ENCODE measurements around the gene NCOA5.
A peak's percentile ranks its signal among the peaks of the same experiment; 100 is the strongest.
"Not testable (repeated sequence)": the region's sequence is repeated elsewhere in the genome, so short reads cannot be mapped to it uniquely, and the experiment has no call there.

The NCOA5 gene

GRCh38 chr20:46093531-46093930, 3.8 kb upstream of the NCOA5 start:
- FAIRE-seq (no peak), DNase-seq (ENCODE audit: low spot score) (no peak)

GRCh38 chr20:46091622-46092535, 2.1 kb upstream of the NCOA5 start:
- DNase-seq (ENCODE audit: low spot score); FAIRE-seq: not testable (repeated sequence)

GRCh38 chr20:46089167-46089416, 670 bp downstream of the NCOA5 start:
- DNase-seq (ENCODE audit: low spot score), result no peak
- FAIRE-seq, result no peak

DNA sequence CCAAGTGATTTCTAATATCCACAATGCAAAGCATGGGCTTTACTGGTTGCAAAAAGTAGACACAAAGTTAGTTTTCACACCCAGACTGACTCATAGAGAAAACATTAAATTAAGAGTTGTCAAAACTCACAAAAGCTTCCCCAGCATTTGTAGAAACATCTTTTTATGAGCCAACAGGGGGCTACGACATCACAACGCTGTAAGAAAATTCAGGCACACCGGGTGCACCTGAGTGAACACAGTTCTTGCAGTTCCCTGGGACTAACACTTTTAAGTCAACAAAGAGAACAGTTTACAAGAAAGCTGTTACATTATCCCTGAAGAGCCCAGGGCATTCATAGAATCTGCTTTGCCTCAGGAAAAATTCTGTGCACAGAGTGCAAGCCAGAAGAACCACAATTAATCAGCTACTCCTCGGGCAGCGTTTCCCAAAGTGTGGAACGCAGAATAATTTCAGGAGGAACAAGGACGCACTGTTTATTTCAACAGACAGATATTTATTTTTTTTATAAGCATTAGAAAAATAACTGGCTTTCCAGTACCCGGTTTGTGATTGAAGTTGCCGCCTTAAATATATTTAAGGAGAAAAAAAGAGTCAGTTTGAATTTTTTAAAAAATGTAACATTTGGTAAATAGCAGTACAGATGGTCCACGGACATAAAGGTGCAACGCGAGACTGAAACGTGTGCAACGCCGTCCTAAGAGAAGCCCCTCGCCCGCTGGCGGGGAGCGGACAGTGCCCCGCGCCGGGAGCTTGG, 1.2 kb downstream of the NCOA5 start:
- peak; percentile 25 for DNase-seq (ENCODE audit: low spot score)

GRCh38 chr20:46087161-46087560, 2.6 kb downstream of the NCOA5 start:
- DNase-seq (ENCODE audit: low spot score) (no peak), FAIRE-seq (peak; percentile 27)

More for the DNA sequence above, 1.2 kb downstream of the NCOA5 start:
- no peak for FAIRE-seq

GRCh38 chr20:46085179-46085851, 4.4 kb downstream of the NCOA5 start:
- FAIRE-seq (no peak), DNase-seq (ENCODE audit: low spot score) (no peak)

DNA sequence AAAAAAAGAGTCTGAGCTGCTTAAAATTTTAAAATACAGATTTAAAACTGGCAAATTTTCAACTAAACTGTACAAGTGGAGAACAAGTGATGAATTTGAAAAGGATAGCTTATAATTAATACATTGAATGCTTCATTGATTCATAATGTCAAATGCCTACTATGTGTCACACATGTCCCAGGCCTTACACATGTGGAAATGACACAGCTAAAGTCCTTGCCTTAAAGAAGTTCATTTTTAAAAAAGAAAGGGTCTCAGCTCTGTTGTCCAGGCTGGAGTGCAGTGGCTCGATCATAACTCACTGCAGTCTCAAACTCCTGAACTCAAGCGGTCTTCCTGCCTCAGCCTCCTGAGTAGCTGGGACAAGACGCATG, 5.0 kb downstream of the NCOA5 start:
- DNase-seq (ENCODE audit: low spot score), result no peak
- no peak for FAIRE-seq

DNA sequence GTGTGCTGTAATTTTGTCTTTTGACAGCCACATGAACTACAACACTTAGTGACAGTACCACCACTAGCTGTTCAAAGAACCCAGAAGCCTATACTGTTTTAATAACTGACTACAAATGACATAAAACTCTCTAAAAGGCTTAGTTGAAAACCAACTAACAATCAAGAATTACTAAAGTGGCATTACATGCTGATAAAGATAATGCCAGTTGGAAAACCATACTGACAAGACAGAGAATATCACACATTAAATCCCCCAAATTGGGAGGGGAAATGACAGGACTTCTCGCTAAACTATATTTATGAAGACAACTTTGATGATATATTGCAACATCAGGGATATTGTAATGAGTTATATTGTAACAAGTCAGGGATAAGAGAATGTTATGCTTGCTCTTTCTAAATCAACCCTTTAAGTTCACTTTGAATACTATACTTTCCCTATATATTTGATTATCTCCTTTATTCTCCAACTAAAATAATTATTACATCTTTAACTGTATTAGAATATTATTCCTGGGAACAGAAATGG, 6.2 kb downstream of the NCOA5 start:
- FAIRE-seq, result no peak

GRCh38 chr20:46083101-46083500, 6.7 kb downstream of the NCOA5 start:
- FAIRE-seq (no peak), DNase-seq (ENCODE audit: low spot score) (no peak)

More for the DNA sequence above, 6.2 kb downstream of the NCOA5 start:
- DNase-seq (ENCODE audit: low spot score), result no peak

DNA sequence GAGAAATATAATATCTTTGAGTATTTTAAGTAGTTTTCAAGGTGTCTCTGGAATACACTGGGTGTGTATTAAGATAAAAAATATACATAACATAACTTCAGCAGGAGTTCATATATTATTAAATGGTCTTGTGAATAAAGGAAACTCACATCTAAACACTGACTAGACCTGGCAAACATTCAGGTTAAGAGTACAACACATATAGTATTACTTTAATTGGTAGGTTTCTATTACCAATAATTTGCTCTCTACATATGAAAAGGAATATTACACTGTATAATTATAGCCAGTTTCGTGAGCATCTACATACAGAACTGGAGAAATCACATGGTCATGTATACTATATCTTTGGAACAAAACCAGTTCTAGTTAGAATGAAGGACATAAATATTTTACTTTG, 8.7 kb downstream of the NCOA5 start:
- FAIRE-seq (no peak), DNase-seq (ENCODE audit: low spot score) (no peak)

- no peak for FAIRE-seq
- no peak for DNase-seq (ENCODE audit: low spot score)
These were observed 10.8 kb downstream of the NCOA5 start for GRCh38 chr20:46078954-46079353.

DNA sequence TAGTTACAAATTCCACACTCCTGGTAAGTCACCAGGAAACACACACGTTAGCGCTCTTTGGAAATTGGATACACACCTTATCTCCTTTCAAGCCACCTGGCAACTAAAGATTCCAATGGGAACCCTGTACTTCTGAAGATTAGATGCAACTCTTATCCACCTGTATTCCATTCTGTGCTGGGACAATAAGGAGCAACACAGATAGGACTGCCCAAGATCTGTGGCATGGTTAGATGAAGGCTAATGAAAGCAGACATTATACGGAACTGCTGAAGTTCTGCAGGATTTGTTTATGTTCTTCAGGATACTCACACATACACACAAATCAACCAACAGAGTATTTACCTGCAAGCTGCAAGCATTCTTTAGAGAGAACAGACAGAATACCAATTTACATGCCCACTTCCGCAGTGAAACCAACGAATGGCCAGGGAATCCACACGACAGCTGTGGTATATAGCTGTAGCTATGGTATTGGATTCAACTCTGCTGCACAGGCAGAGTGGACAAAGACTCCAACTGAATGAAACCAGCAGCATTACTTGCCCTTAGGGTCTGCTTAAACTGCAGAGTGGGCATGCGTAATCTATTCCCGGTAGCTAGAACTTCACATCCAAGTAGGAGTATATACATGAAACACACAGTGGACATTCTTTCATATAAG, 12.0 kb downstream of the NCOA5 start:
- FAIRE-seq (no peak), DNase-seq (ENCODE audit: low spot score) (no peak)

- no peak for FAIRE-seq
- no peak for DNase-seq (ENCODE audit: low spot score)
These were observed 13.0 kb downstream of the NCOA5 start for GRCh38 chr20:46076806-46077205.

DNA sequence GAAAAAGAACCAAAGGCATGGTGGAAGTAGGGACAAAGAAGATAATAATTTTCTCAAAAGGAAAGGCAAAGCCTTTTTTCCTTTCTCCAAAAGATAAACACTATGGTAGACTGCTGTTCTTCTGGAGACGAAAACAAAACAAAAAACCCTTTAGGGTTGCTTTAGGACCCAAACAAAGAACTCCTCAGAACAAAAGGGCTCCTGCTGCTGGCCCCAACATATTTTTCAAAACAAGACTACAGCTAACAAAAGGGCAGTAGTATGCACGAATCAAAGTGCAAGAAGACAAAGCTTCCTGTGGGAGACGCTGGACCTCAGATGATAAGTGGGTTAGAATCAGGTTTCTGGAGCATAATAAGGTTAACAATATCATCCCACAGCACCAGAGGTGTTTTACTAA, 15.8 kb downstream of the NCOA5 start:
- FAIRE-seq (no peak), DNase-seq (ENCODE audit: low spot score) (no peak)

DNA sequence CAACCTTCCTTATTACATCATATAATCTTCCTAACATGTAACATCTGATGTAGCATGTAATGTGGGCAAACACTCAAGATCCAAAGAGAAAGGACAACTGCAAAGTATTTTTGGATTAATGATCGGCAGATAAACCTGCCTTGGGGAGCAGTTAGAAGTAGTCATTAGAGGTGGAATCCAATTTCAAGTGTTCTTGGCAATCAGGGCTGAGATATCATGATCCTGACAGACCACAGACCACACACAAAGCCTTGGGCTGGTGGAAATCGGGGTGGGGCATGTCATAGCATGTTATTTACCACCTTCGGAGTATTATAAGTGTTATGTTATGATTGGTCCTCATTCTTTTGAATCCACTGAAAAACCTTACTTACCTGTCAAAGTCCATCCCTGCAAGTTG, 16.3 kb downstream of the NCOA5 start:
- DNase-seq (ENCODE audit: low spot score) (no peak), FAIRE-seq (no peak)

DNA sequence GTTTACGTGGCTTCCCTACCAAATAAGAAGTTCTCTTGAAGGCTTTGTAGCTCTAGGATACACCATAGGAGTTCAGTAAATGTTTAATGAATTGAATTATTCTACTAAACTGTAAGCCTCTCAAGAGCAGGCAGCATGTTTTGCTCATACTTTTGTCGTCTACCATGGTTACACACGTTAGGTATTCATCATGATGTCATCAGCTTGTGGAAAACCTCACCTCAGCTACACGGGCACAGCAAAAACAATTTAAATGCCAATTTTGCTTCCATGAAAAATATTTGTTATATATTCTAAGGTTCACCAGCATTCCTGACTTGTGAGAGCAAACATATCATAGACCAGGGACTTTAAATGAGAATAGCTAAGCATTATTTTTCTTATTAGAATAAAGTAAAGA, 16.7 kb downstream of the NCOA5 start:
- FAIRE-seq (no peak), DNase-seq (ENCODE audit: low spot score) (no peak)

DNA sequence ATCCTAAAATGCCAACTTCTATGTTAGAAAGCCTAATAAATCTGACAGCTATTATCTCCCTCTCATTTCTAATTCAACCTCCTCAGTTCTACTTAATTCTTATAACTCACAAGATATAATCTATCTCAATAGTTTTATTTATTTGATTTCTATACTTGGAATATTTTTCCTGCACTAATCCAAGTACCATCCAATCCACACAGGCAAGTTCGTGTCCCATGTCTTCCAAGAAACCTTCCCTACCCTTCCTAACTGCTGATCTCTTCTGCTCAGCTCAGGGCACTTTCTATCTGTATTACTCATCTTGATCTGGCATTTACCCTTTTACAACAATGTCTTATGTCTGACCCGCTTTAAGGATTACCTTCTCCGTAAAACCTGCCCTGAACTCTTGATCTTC, 18.2 kb downstream of the NCOA5 start:
- FAIRE-seq, result no peak

GRCh38 chr20:46070215-46070900, 19.4 kb downstream of the NCOA5 start:
- FAIRE-seq, result peak; percentile 81
- peak; percentile 84 for DNase-seq (ENCODE audit: low spot score)

More for the DNA sequence above, 18.2 kb downstream of the NCOA5 start:
- peak; percentile 37 for DNase-seq (ENCODE audit: low spot score)

GRCh38 chr20:46065691-46066090, 24.1 kb downstream of the NCOA5 start:
- FAIRE-seq, result no peak

DNA sequence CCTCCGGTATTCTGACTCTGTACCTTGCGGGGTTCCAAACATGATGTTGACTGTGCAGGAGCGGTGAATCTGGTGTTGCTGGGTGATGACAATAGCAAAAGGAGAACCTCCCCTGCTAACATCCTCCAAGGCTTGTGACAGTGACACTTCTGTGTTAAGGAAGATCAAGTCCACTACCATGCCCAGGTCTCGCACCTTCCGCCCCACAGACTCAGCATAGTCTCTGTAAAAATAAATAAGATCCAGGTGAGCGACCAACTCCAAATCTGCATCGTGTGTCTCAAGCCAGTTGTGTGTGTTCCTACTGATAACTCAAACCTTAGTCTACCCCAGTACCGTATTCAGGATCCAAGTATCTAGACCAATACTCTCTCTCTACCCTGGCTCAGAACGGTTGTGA, 24.8 kb downstream of the NCOA5 start:
- no peak for FAIRE-seq

More at GRCh38 chr20:46065691-46066090, 24.1 kb downstream of the NCOA5 start:
- DNase-seq (ENCODE audit: low spot score), result no peak

GRCh38 chr20:46063652-46064054, 26.1 kb downstream of the NCOA5 start:
- DNase-seq (ENCODE audit: low spot score) (no peak), FAIRE-seq (no peak)

More for the DNA sequence above, 24.8 kb downstream of the NCOA5 start:
- no peak for DNase-seq (ENCODE audit: low spot score)

Data from RCC 7860 (cell line).